Measurements from ENCODE around the gene SHROOM1. TPM values are rescaled to one million over a fixed set of nuclear protein-coding genes. Genes with fewer than 3 reads are reported as not detected.
A peak's percentile ranks its signal among the peaks of the same experiment; 100 is the strongest.
"Not testable (repeated sequence)": the region's sequence is repeated elsewhere in the genome, so short reads cannot be mapped to it uniquely, and the experiment has no call there.

The SHROOM1 gene
- total RNA-seq, 3 donors from 2014 or later: 0.79 to 1.4 (median 0.83) TPM

- peaks cover 6% of the 10 kb centered on the region for H3K4me1 Mint-ChIP-seq (ENCODE audit: low read depth)
These were observed 30.3 kb upstream of the SHROOM1 start for GRCh38 chr5:132860742-132861141.

GRCh38 chr5:132859889-132860437, 29.5 kb upstream of the SHROOM1 start:
- Mint-ChIP-seq H3K9me3 (no peaks in the 10 kb centered on the region), H3K36me3 (ENCODE audit: insufficient read depth) (no peaks in the 10 kb centered on the region), H3K4me3 (no peak overlapping the region), H3K27me3 (ENCODE audit: low read depth) (peaks cover 3% of the 10 kb centered on the region), H3K4me1 (ENCODE audit: low read depth) (no peaks in the 10 kb centered on the region)
- ATAC-seq: peak in 1 of 2 donors; percentile 43
- DNase-seq: no peak

More at GRCh38 chr5:132860742-132861141, 30.3 kb upstream of the SHROOM1 start:
- H3K9me3 Mint-ChIP-seq: no peaks in the 10 kb centered on the region
- no peaks in the 10 kb centered on the region for H3K27me3 Mint-ChIP-seq (ENCODE audit: low read depth)
- ATAC-seq: no peak
- no peak for DNase-seq
- H3K36me3 Mint-ChIP-seq (ENCODE audit: insufficient read depth): no peaks in the 10 kb centered on the region
- H3K4me3 Mint-ChIP-seq: no peak overlapping the region

- H3K36me3 Mint-ChIP-seq (ENCODE audit: insufficient read depth): no peaks in the 10 kb centered on the region
- H3K9me3 Mint-ChIP-seq: no peaks in the 10 kb centered on the region
- H3K4me1 Mint-ChIP-seq (ENCODE audit: low read depth): no peaks in the 10 kb centered on the region
- ATAC-seq (no peak), DNase-seq (no peak)
- peaks cover 3% of the 10 kb centered on the region for H3K27me3 Mint-ChIP-seq (ENCODE audit: low read depth)
- H3K4me3 Mint-ChIP-seq: no peak overlapping the region
These were observed 25.6 kb upstream of the SHROOM1 start for GRCh38 chr5:132856011-132856410.

GRCh38 chr5:132854992-132855391, 24.5 kb upstream of the SHROOM1 start:
- not testable (repeated sequence) for H3K27me3 Mint-ChIP-seq (ENCODE audit: low read depth); H3K4me1 Mint-ChIP-seq (ENCODE audit: low read depth); H3K4me3 Mint-ChIP-seq; ATAC-seq; H3K36me3 Mint-ChIP-seq (ENCODE audit: insufficient read depth); DNase-seq; H3K9me3 Mint-ChIP-seq

GRCh38 chr5:132854301-132854700, 23.9 kb upstream of the SHROOM1 start:
- Mint-ChIP-seq H3K4me1 (ENCODE audit: low read depth) (no peaks in the 10 kb centered on the region), H3K27me3 (ENCODE audit: low read depth) (peaks cover 3% of the 10 kb centered on the region)

GRCh38 chr5:132853790-132854189, 23.3 kb upstream of the SHROOM1 start:
- Mint-ChIP-seq H3K4me1 (ENCODE audit: low read depth) (no peaks in the 10 kb centered on the region), H3K9me3 (no peaks in the 10 kb centered on the region), H3K4me3 (no peak overlapping the region), H3K36me3 (ENCODE audit: insufficient read depth) (no peaks in the 10 kb centered on the region), H3K27me3 (ENCODE audit: low read depth) (peaks cover 3% of the 10 kb centered on the region)
- no peak for DNase-seq
- no peak for ATAC-seq

More at GRCh38 chr5:132854301-132854700, 23.9 kb upstream of the SHROOM1 start:
- Mint-ChIP-seq H3K36me3 (ENCODE audit: insufficient read depth) (no peaks in the 10 kb centered on the region), H3K4me3 (no peak overlapping the region), H3K9me3 (no peaks in the 10 kb centered on the region)
- DNase-seq (no peak), ATAC-seq (no peak)

- Mint-ChIP-seq H3K27me3 (ENCODE audit: low read depth) (peaks cover 3% of the 10 kb centered on the region), H3K9me3 (no peaks in the 10 kb centered on the region), H3K4me3 (no peak overlapping the region), H3K36me3 (ENCODE audit: insufficient read depth) (no peaks in the 10 kb centered on the region), H3K4me1 (ENCODE audit: low read depth) (no peaks in the 10 kb centered on the region)
- ATAC-seq: no peak
- no peak for DNase-seq
These were observed 22.9 kb upstream of the SHROOM1 start for GRCh38 chr5:132853323-132853722.

- no peak for DNase-seq
- ATAC-seq: no peak
- Mint-ChIP-seq H3K4me1 (ENCODE audit: low read depth) (no peaks in the 10 kb centered on the region), H3K4me3 (no peak overlapping the region), H3K9me3 (no peaks in the 10 kb centered on the region), H3K27me3 (ENCODE audit: low read depth) (no peaks in the 10 kb centered on the region), H3K36me3 (ENCODE audit: insufficient read depth) (no peaks in the 10 kb centered on the region)
These were observed 19.6 kb upstream of the SHROOM1 start for GRCh38 chr5:132850066-132850465.

- Mint-ChIP-seq H3K4me3 (no peak overlapping the region), H3K4me1 (ENCODE audit: low read depth) (no peaks in the 10 kb centered on the region), H3K9me3 (no peaks in the 10 kb centered on the region), H3K27me3 (ENCODE audit: low read depth) (no peaks in the 10 kb centered on the region), H3K36me3 (ENCODE audit: insufficient read depth) (no peaks in the 10 kb centered on the region)
- DNase-seq (no peak), ATAC-seq (no peak)
These were observed 18.9 kb upstream of the SHROOM1 start for GRCh38 chr5:132849347-132849746.

GRCh38 chr5:132848270-132848669, 17.8 kb upstream of the SHROOM1 start:
- Mint-ChIP-seq H3K27me3 (ENCODE audit: low read depth) (no peaks in the 10 kb centered on the region), H3K4me3 (no peak overlapping the region), H3K36me3 (ENCODE audit: insufficient read depth) (no peaks in the 10 kb centered on the region), H3K9me3 (no peaks in the 10 kb centered on the region), H3K4me1 (ENCODE audit: low read depth) (no peaks in the 10 kb centered on the region)
- no peak for ATAC-seq
- DNase-seq: no peak

- ATAC-seq: no peak
- H3K36me3 Mint-ChIP-seq (ENCODE audit: insufficient read depth): no peaks in the 10 kb centered on the region
- H3K9me3 Mint-ChIP-seq: no peaks in the 10 kb centered on the region
These were observed 10.9 kb upstream of the SHROOM1 start for GRCh38 chr5:132841305-132841704.

GRCh38 chr5:132840896-132841295, 10.4 kb upstream of the SHROOM1 start:
- Mint-ChIP-seq H3K9me3 (no peaks in the 10 kb centered on the region), H3K27me3 (ENCODE audit: low read depth) (no peaks in the 10 kb centered on the region), H3K36me3 (ENCODE audit: insufficient read depth) (no peaks in the 10 kb centered on the region), H3K4me1 (ENCODE audit: low read depth) (no peaks in the 10 kb centered on the region), H3K4me3 (no peak overlapping the region)
- ATAC-seq: no peak
- no peak for DNase-seq

More at GRCh38 chr5:132841305-132841704, 10.9 kb upstream of the SHROOM1 start:
- H3K4me3 Mint-ChIP-seq: no peak overlapping the region
- H3K4me1 Mint-ChIP-seq (ENCODE audit: low read depth): no peaks in the 10 kb centered on the region
- no peak for DNase-seq
- no peaks in the 10 kb centered on the region for H3K27me3 Mint-ChIP-seq (ENCODE audit: low read depth)

- Mint-ChIP-seq H3K36me3 (ENCODE audit: insufficient read depth) (no peaks in the 10 kb centered on the region), H3K4me1 (ENCODE audit: low read depth) (no peaks in the 10 kb centered on the region), H3K9me3 (no peaks in the 10 kb centered on the region), H3K4me3 (no peak overlapping the region), H3K27me3 (ENCODE audit: low read depth) (no peaks in the 10 kb centered on the region)
- no peak for DNase-seq
- no peak for ATAC-seq
These were observed 9.9 kb upstream of the SHROOM1 start for GRCh38 chr5:132840313-132840712.

- ATAC-seq: no peak
- DNase-seq: no peak
- H3K36me3 Mint-ChIP-seq (ENCODE audit: insufficient read depth): no peaks in the 10 kb centered on the region
- no peak overlapping the region for H3K4me3 Mint-ChIP-seq
- H3K27me3 Mint-ChIP-seq (ENCODE audit: low read depth): no peaks in the 10 kb centered on the region
- no peaks in the 10 kb centered on the region for H3K4me1 Mint-ChIP-seq (ENCODE audit: low read depth)
- no peaks in the 10 kb centered on the region for H3K9me3 Mint-ChIP-seq
These were observed 9.2 kb upstream of the SHROOM1 start for GRCh38 chr5:132839426-132840301.

Data from activated T-cell treated with anti-CD3 and anti-CD28 coated beads, Interleukin-2, amount 50 U/mL, for 4 hours (primary cell).